OCI-LY7 (cell line): ENCODE results near the gene TFAP2E. TPM values are rescaled to one million over a fixed set of nuclear protein-coding genes. Genes with fewer than 3 reads are reported as not detected.

ENCODE experiments used
- BruUV-seq: library from RNA; stranded (reverse); fragments of 400-500 nt; replicated peaks from 2 replicates; lab custom pipeline; 2021; lab: Mats Ljungman, UMichigan
- CTCF ChIA-PET: fragments of 300-600 bp; sonication (Branson Sonifier 250); formaldehyde crosslinking; loops from one replicate; lab custom pipeline; 2022; ENCODE audit warnings: antibody characterized with exemption; ENCODE audit not compliant: unreplicated experiment; lab: Charles Lee
- POLR2A ChIA-PET: fragments of 300-600 bp; sonication (Branson Sonifier 250); formaldehyde crosslinking; loops from one replicate; lab custom pipeline; 2022; ENCODE audit warnings: antibody characterized with exemption; lab: Charles Lee
- DNase-seq: peaks from one replicate; pipeline ENCODE4 v3.0.0-alpha.2; 2015; ENCODE audit warnings: low spot score
- H2AFZ ChIP-seq: fragments of 200-600 bp; sonication (generic), shearing (Covaris generic); 2 replicates; pipeline ENCODE4 v1.6.1; 2014; ENCODE audit warnings: mild to moderate bottlenecking, antibody characterized with exemption, low read length, moderate library complexity
- H3K27ac ChIP-seq: fragments of 200-600 bp; sonication (generic); 2 replicates; pipeline ENCODE4 v1.5.1; 2014; ENCODE audit warnings: mixed run types, low read depth, mild to moderate bottlenecking, moderate library complexity, low read length, inconsistent platforms; ENCODE audit not compliant: poor library complexity, severe bottlenecking
- H3K36me3 ChIP-seq: fragments of 200-600 bp; sonication (generic); 2 replicates; pipeline ENCODE4 v1.6.1; 2014; ENCODE audit warnings: mild to moderate bottlenecking, antibody characterized with exemption, low read length, moderate library complexity, mixed read lengths; ENCODE audit not compliant: insufficient read depth
- H3K4me1 ChIP-seq: fragments of 200-600 bp; sonication (generic); 2 replicates; pipeline ENCODE4 v1.5.1; 2014; ENCODE audit warnings: mild to moderate bottlenecking, low read length; ENCODE audit not compliant: insufficient read depth, poor library complexity, severe bottlenecking
- H3K4me2 ChIP-seq: fragments of 200-600 bp; sonication (generic); 2 replicates; pipeline ENCODE4 v1.6.1; 2014; ENCODE audit warnings: mild to moderate bottlenecking, low read length
- H3K4me3 ChIP-seq: fragments of 200-600 bp; sonication (generic); 2 replicates; pipeline ENCODE4 v1.5.1; 2014; ENCODE audit warnings: mild to moderate bottlenecking, low read depth, low read length; ENCODE audit not compliant: poor library complexity, severe bottlenecking
- H3K79me2 ChIP-seq: fragments of 200-600 bp; sonication (generic); 2 replicates; pipeline ENCODE4 v1.6.1; 2016; ENCODE audit warnings: low read depth, mild to moderate bottlenecking, low read length, moderate library complexity, mixed read lengths; ENCODE audit not compliant: insufficient read depth
- H3K9me2 ChIP-seq: fragments of 200-600 bp; sonication (generic); 2 replicates; pipeline ENCODE4 v1.6.1; 2016; ENCODE audit warnings: mild to moderate bottlenecking, low read length, mixed read lengths; ENCODE audit not compliant: insufficient read depth
- H3K9me3 ChIP-seq: fragments of 200-600 bp; sonication (generic); 2 replicates; pipeline ENCODE4 v1.6.1; 2014; ENCODE audit warnings: mild to moderate bottlenecking, mixed run types, low read length, mixed read lengths
- H4K20me1 ChIP-seq: fragments of 200-600 bp; sonication (generic); 2 replicates; pipeline ENCODE4 v1.6.1; 2014; ENCODE audit warnings: mild to moderate bottlenecking, antibody characterized with exemption, low read length, moderate library complexity, mixed read lengths; ENCODE audit not compliant: insufficient read depth
- EZH2phosphoT487 ChIP-seq: fragments of 200-600 bp; sonication (generic); IDR thresholded peaks from 2 replicates; pipeline ENCODE4 v1.6.1; 2018; ENCODE audit warnings: low read depth, borderline replicate concordance, mild to moderate bottlenecking, mixed run types, antibody characterized with exemption, low read length, moderate library complexity, mixed read lengths
- intact Hi-C: fragments of 100-400 bp; cut with micrococcal nuclease; formaldehyde crosslinking; loops from one replicate; pipeline ENCODE4 v1.10.0; 2022; ENCODE audit not compliant: unreplicated experiment
- total RNA-seq, 2 experiments: library from RNA; depleted of rRNA in 1 of 2; stranded (reverse); fragments of >200 nt in 1 of 2; shearing (Covaris generic) in 1 of 2; gene quantifications; 2 replicates each; pipeline ENCODE4 v1.2.3, GENCODE V29; 2014 to 2022
- TF ChIP-seq, protein P1 (sequence below): fragments of 200-600 bp; sonication (generic); conservative IDR thresholded peaks from 2 replicates; pipeline ENCODE4 v1.5.1; 2014; ENCODE audit warnings: mild to moderate bottlenecking, antibody characterized with exemption, low read length, moderate library complexity, mixed read lengths

Gene TFAP2E
- total RNA-seq, 2 experiments from 2014 or later, result 1.1 to 1.2 TPM

DNA sequence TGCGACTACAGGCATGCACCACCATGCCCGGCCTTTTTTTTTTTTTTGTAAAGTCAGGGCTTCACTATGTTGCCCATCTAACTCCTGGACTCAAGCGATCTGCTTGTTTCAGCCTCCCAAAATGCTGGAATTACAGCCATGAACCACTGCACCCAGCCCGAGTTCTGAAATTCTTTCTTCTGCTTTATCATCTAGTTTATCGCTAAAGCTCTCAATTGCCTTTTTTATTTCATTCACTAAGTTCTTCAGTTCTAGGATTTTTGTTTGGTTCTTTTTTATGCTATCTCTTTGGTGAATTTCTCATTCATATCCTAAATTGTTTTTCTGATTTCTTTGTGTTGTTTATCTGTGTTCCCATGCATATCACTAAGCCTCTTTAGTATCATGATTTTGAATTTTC, 42.9 kb upstream of the TFAP2E start:
- DNase-seq, result no peak

DNA sequence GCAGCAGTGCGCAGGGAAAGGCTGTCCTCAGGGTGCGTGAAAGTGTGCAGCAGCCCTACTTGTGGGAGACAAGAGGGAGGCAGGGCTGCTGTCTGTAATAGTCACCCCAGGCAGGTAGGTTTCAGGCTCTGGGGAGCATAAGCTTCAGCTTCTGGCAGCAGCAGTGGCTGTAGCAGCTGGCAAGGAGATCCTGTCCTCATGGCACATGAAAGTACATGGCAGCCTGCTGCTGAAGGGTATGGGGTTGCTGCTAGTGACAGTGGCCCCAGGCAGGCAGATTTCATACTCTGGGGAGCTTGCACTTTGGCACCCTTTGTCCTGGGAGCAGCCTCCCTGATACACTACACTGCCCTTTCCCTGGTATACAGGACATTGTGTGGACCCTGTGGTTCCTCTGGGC, 42.2 kb upstream of the TFAP2E start:
- Histone ChIP-seq H3K36me3 (peaks cover 41% of the 10 kb centered on the region), H3K4me2 (no peak overlapping the region), H3K27ac (no peak overlapping the region), H3K4me3 (no peak overlapping the region), H3K79me2 (no peaks in the 10 kb centered on the region), H4K20me1 (no peaks in the 10 kb centered on the region), H3K9me2 (no peaks in the 10 kb centered on the region), H3K4me1 (no peaks in the 10 kb centered on the region), H3K9me3 (peaks cover 28% of the 10 kb centered on the region; the same call in 1 of the 2 replicates), H2AFZ (no peak overlapping the region)
- no TSS peak for BruUV-seq
- POLR2A ChIA-PET, result no interaction called here
- CTCF ChIA-PET, result no interaction called here
- intact Hi-C loops, result no loop called here
- TF ChIP-seq EZH2phosphoT487, result no peak
- TF ChIP-seq, protein P1, sequence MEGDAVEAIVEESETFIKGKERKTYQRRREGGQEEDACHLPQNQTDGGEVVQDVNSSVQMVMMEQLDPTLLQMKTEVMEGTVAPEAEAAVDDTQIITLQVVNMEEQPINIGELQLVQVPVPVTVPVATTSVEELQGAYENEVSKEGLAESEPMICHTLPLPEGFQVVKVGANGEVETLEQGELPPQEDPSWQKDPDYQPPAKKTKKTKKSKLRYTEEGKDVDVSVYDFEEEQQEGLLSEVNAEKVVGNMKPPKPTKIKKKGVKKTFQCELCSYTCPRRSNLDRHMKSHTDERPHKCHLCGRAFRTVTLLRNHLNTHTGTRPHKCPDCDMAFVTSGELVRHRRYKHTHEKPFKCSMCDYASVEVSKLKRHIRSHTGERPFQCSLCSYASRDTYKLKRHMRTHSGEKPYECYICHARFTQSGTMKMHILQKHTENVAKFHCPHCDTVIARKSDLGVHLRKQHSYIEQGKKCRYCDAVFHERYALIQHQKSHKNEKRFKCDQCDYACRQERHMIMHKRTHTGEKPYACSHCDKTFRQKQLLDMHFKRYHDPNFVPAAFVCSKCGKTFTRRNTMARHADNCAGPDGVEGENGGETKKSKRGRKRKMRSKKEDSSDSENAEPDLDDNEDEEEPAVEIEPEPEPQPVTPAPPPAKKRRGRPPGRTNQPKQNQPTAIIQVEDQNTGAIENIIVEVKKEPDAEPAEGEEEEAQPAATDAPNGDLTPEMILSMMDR, result no peak
- DNase-seq, result no peak

More for the DNA sequence above, 42.9 kb upstream of the TFAP2E start:
- Histone ChIP-seq H2AFZ (no peak overlapping the region), H3K9me2 (no peaks in the 10 kb centered on the region), H3K36me3 (peaks cover 37% of the 10 kb centered on the region), H3K9me3 (peaks cover 28% of the 10 kb centered on the region; the same call in 1 of the 2 replicates), H3K4me2 (no peak overlapping the region), H3K79me2 (no peaks in the 10 kb centered on the region), H3K4me1 (no peaks in the 10 kb centered on the region), H4K20me1 (no peaks in the 10 kb centered on the region), H3K27ac (no peak overlapping the region), H3K4me3 (no peak overlapping the region)
- TF ChIP-seq EZH2phosphoT487, result no peak
- TF ChIP-seq, protein P1, result no peak
- no TSS peak for BruUV-seq
- intact Hi-C loops, result no loop called here
- POLR2A ChIA-PET, result no interaction called here
- CTCF ChIA-PET, result no interaction called here

DNA sequence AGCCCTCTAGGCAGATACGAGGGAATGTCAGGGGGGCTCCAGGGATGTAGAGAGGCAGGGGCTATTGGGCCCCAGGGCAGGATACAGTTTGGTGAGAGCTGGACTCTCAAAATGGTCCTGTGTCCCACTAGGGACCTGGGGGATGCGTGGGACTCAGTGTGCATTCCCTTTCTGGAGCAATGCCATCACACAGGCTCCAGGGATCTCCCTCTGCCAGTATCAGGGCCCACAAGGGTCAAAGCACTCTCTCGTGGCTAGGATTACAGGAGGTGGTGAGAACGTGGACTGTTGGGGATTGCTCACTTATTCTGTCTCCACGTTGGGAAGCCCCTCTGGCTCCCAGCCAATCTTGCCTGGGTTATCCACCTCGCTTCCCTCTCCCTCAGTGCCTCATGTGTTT, 41.7 kb upstream of the TFAP2E start:
- intact Hi-C loops, result no loop called here
- peaks cover 42% of the 10 kb centered on the region for H3K36me3 ChIP-seq
- ChIA-PET POLR2A (no interaction called here), CTCF (no interaction called here)
- no peak overlapping the region for H3K27ac ChIP-seq
- H3K4me3 ChIP-seq, result no peak overlapping the region
- no peaks in the 10 kb centered on the region for H3K79me2 ChIP-seq
- BruUV-seq, result no TSS peak
- DNase-seq, result no peak
- no peaks in the 10 kb centered on the region for H4K20me1 ChIP-seq
- TF ChIP-seq, protein P1, result no peak
- TF ChIP-seq EZH2phosphoT487, result no peak
- peaks cover 28% of the 10 kb centered on the region; the same call in 1 of the 2 replicates for H3K9me3 ChIP-seq
- H3K9me2 ChIP-seq, result no peaks in the 10 kb centered on the region
- H2AFZ ChIP-seq, result no peak overlapping the region
- H3K4me1 ChIP-seq, result no peaks in the 10 kb centered on the region
- no peak overlapping the region for H3K4me2 ChIP-seq
